Stomach smooth muscle (tissue), 2 donors: ENCODE measurements around the gene ANKRD61.
"Not testable (repeated sequence)": the region's sequence is repeated elsewhere in the genome, so short reads cannot be mapped to it uniquely, and the experiment has no call there.

ENCODE experiments used
- H3K27ac ChIP-seq: one replicate; pipeline ENCODE4 v1.7.0; 2013; ENCODE audit warnings: mild to moderate bottlenecking, low read length, inconsistent platforms
- H3K27me3 ChIP-seq, 2 donors: one replicate each; pipeline ENCODE4 v1.7.0; 2013; ENCODE audit warnings: low read length in 2 of 2; ENCODE audit not compliant: insufficient read depth in 2 of 2, control insufficient read depth in 1 of 2
- H3K36me3 ChIP-seq, 2 donors: one replicate each; pipeline ENCODE4 v1.7.0; 2013; ENCODE audit warnings: low read length in 2 of 2; ENCODE audit not compliant: control insufficient read depth in 2 of 2, insufficient read depth in 2 of 2
- H3K4me1 ChIP-seq: one replicate; pipeline ENCODE4 v1.7.0; 2013; ENCODE audit warnings: low read length; ENCODE audit not compliant: control insufficient read depth, insufficient read depth
- H3K4me3 ChIP-seq, 2 donors: one replicate each; pipeline ENCODE4 v1.7.0; 2013; ENCODE audit warnings: low read length in 2 of 2
- H3K9ac ChIP-seq, 2 donors: one replicate each; pipeline ENCODE4 v1.7.0; 2013; ENCODE audit warnings: low read length in 2 of 2, mild to moderate bottlenecking in 1 of 2
- H3K9me3 ChIP-seq, 2 donors: one replicate each; pipeline ENCODE4 v1.7.0; 2013; ENCODE audit warnings: low read length in 2 of 2; ENCODE audit not compliant: control insufficient read depth in 2 of 2
- donor health status: healthy.
- donor health status: Pancreatic carcinoma.

Gene ANKRD61

DNA sequence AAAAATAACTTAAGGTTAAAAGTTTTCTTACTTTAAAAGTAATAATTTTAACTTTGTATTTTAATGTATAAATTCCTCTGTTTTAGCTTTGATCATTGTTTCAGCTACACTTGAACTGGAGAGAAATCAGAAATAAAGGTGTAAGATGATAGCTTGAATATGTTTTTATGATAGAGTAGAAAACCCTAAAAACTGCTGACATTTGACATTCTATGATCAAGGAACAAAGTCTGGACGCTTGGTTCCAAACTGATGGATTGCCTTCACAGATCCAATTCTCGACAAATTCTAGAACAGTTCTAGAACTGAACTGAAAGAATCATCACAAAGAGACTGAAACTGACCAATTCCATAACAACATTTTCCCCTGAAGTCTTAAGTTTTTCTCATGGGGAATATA is at the start of gene ANKRD61:
ANKRD61 (plus strand) TSS at position 389 of the 400 bp plus-strand sequence; CDS start at position 389, 0 bp downstream.
- H3K36me3 ChIP-seq = peaks cover 37 to 42% of the 10 kb centered on the region in 2 donors

DNA sequence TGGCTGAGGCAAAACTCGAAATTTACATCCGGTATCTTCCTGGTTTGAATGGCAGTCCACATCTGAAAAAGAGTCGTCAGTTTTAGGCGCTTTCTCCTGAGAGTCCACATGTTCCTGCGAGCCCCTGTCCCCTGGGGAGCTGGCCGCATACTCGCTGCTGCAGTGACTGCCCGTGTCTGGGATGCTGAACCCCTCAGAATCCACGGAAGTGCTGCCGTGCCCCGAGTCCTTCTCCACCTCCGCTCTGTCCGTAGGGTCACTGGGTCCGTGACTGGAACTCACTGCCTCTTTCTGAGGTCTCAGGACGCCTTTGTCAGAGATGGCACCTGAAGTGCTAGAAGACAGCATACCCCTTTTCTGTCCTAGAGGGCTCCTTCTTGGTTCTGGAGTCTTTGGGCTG is 44.1 kb upstream of the ANKRD61 start:
- not testable (repeated sequence) for H3K27ac ChIP-seq, H3K27me3 ChIP-seq, H3K4me3 ChIP-seq, H3K4me1 ChIP-seq, H3K9ac ChIP-seq, H3K9me3 ChIP-seq, H3K36me3 ChIP-seq

More for the DNA sequence above, at the start of gene ANKRD61:
- Histone ChIP-seq H3K9ac (no peak within 1 kb of the TSS), H3K27ac (no peak within 1 kb of the TSS), H3K4me1 (peaks cover 4% of the 10 kb centered on the region), H3K4me3 (no peak within 1 kb of the TSS), H3K9me3 (no peaks in the 10 kb centered on the region), H3K27me3 (no peaks in the 10 kb centered on the region)

DNA sequence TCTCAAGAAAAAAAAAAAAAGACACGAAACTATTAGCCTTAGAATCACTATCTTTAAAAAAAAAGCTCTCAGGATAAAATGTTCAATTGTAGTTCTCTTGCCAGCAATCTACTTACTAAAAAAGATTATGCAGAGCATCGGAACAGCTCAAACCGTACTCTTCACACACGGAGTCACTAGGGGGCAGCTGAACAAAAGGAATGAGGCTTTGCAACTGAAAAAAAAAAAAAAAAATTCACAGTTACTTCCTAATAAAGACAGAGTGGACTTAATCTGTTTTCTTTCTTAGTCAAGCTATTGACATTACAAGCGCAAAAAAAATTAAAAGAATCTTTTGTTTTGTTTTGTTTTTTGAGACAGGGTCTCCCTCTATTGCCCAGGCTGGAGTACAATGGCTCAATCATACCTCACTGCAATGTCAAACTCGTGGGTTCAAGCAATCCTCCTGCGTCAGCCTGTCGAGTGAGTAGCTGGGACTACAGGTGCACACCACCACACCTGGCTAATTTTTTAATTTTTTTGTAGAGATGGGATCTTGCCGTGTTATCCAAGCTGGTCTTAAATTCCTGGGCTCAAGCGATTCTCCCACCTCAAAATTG is 33.9 kb upstream of the ANKRD61 start:
- Histone ChIP-seq H3K27me3 (no peaks in the 10 kb centered on the region), H3K36me3 (peaks cover 14 to 18% of the 10 kb centered on the region in 2 donors), H3K4me3 (no peak overlapping the region), H3K9ac (no peak overlapping the region), H3K4me1 (no peaks in the 10 kb centered on the region), H3K27ac (no peak overlapping the region), H3K9me3 (no peaks in the 10 kb centered on the region)

GRCh38 chr7:6007386-6007785 is 23.8 kb upstream of the ANKRD61 start:
- H3K4me1 ChIP-seq = peaks cover 17% of the 10 kb centered on the region
- no peaks in the 10 kb centered on the region for H3K9me3 ChIP-seq
- H3K9ac ChIP-seq = no peak overlapping the region

GRCh38 chr7:6007835-6008590 is 23.2 kb upstream of the ANKRD61 start:
- H3K9me3 ChIP-seq, H3K27me3 ChIP-seq, H3K27ac ChIP-seq, H3K36me3 ChIP-seq: not testable (repeated sequence)
- H3K4me3 ChIP-seq = peak overlapping the region; percentile 88 to 90
- peak overlapping the region; percentile 60 to 85 for H3K9ac ChIP-seq
- H3K4me1 ChIP-seq = peaks cover 17% of the 10 kb centered on the region

More at GRCh38 chr7:6007386-6007785, 23.8 kb upstream of the ANKRD61 start:
- H3K27ac ChIP-seq = no peak overlapping the region
- H3K36me3 ChIP-seq = peaks cover 0 to 4% of the 10 kb centered on the region in 2 donors
- no peak overlapping the region for H3K4me3 ChIP-seq
- H3K27me3 ChIP-seq = no peaks in the 10 kb centered on the region

DNA sequence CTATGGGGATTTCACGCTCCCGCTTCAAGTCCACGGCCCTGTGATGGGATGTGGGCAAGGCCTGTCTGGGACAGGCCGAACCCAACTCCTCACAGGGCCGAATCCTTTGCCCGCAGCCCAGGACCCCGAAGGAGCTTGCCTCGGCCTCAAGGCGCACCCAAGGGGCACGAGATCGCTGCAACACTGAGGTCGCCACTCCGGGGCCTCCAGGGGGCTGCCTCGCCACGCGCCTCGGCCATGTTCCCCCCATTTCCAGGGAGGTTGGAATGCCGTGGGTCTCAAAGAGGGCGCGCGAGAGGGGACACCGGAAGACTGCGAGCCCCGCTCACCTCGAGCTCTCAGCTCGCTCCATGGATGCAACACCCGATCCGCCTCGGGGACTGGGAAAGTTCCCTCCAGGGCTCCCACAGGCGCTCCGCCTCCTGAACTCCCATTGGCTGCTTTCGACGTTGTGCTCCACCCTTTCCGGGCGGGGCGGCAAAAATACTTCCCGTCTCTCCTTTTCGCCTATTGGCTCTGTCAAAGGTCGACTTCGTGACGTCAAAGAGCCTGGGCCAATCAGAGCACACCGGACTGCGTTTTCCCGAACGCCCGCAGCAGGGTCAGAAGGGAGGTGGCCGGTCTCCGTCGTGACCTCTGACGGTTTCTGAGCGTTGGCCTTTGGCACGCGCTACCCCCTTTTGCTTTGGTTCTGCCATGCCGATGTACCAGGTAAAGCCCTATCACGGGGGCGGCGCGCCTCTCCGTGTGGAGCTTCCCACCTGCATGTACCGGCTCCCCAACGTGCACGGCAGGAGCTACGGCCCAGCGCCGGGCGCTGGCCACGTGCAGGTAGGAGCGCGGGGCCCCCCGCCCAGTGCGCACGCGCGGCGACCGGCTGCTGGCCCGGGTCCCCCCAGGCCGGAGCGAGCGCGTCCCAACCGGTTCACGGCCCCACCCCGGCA is 22.2 kb upstream of the ANKRD61 start, which contains the start of the genes AIMP2 and PMS2:
AIMP2 (plus strand) TSS at position 605 of the 944 bp plus-strand sequence; CDS start at position 697, 92 bp downstream.
PMS2 (minus strand) TSS at position 382 of the 944 bp plus-strand sequence; CDS start at position 352, 30 bp downstream.
- Histone ChIP-seq H3K9ac (peak within 1 kb of the TSS; percentile 80 to 85), H3K27me3 (no peaks in the 10 kb centered on the region), H3K4me3 (peak within 1 kb of the TSS; percentile 88 to 90), H3K27ac (peak within 1 kb of the TSS; percentile 91), H3K9me3 (no peaks in the 10 kb centered on the region), H3K4me1 (peaks cover 17% of the 10 kb centered on the region), H3K36me3 (peaks cover 0 to 3% of the 10 kb centered on the region in 2 donors)

GRCh38 chr7:6010370-6010769 is 20.8 kb upstream of the ANKRD61 start:
- not testable (repeated sequence) for H3K9me3 ChIP-seq, H3K27me3 ChIP-seq, H3K9ac ChIP-seq, H3K36me3 ChIP-seq, H3K27ac ChIP-seq, H3K4me3 ChIP-seq
- H3K4me1 ChIP-seq = peaks cover 17% of the 10 kb centered on the region

DNA sequence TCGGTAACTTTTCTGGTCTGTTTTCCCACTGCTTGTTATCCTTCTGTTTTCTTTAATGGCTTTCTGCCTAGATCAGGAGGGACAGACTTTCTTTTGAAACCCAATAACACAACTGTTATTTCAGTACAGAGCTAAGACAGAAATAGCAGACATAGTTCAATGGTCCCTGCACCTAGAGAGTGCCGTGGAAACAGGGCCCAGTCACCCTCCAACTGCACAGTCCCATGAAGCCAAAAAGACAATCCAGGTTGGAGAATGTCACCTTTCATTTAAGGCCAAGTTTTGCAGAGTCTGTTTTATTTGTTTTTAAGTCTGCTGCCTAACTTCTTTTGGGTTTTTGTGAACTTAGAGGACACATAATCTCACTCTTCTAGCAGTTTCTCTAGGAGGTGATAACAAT is 19.6 kb upstream of the ANKRD61 start:
- Histone ChIP-seq H3K9ac (no peak overlapping the region), H3K9me3 (no peaks in the 10 kb centered on the region), H3K27me3 (no peaks in the 10 kb centered on the region), H3K4me1 (peaks cover 21% of the 10 kb centered on the region), H3K27ac (no peak overlapping the region), H3K4me3 (no peak overlapping the region), H3K36me3 (peaks cover 3 to 15% of the 10 kb centered on the region in 2 donors)

DNA sequence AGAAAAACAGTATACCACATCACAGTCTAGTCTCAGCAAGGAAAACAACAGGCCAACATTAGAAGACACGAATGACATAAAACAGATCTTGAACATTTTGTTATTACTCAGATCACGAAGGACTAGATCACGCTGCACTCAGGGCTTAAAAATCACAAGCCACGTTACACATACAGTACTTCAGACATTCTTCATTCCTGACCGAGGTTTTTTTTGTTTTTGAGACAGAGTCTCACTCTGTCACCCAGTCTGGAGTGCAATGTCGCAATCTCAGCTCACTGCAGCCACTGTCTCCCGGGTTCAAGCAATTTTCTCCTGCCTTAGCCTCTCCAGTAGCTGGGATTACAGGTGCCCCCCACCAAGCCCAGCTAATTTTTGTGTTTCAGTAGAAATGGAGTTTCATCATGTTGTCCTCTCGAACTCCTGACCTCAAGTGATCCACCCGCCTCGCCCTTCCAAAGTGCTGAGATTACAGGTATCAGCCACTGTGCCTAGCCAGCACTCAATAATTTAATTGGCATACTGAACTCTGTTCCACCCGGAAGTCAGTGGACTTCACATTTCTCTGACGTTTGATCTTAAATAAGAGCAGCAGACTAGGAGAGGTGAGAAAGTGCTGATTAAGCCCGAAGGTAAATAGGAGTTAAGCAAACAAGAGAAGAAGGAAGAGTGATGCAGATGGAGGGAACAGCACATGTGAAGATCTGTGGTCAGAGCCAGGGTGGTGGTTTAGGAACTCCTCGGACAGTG is 18.6 kb upstream of the ANKRD61 start:
- Histone ChIP-seq H3K4me3 (no peak overlapping the region), H3K9me3 (no peaks in the 10 kb centered on the region), H3K9ac (no peak overlapping the region), H3K4me1 (peaks cover 21% of the 10 kb centered on the region), H3K36me3 (peaks cover 5 to 21% of the 10 kb centered on the region in 2 donors), H3K27ac (no peak overlapping the region), H3K27me3 (no peaks in the 10 kb centered on the region)
